Cardiac fibroblast (primary cell): Measurements from ENCODE around the gene PRKCA.

ENCODE experiments used
- DNase-seq, 2 donors: peaks; one replicate each; pipeline versions ENCODE4 v3.0.0 to v3.0.0-alpha.2; 2010; ENCODE audit warnings: low read depth in 2 of 2
- H3K4me3 ChIP-seq, 2 donors: replicated peaks in 1 of 2; 1 replicate in 1 of 2; 2 replicates in 1 of 2; pipeline ENCODE4 v1.5.1; 2011; ENCODE audit warnings: low read depth in 2 of 2, low read length in 2 of 2, mild to moderate bottlenecking in 2 of 2, moderate library complexity in 1 of 2
- TF ChIP-seq, protein P1 (sequence below): IDR thresholded peaks from one replicate; pipeline ENCODE4 v1.5.1; 2011; ENCODE audit warnings: low read depth, mild to moderate bottlenecking, low read length, inconsistent platforms

Gene PRKCA

DNA sequence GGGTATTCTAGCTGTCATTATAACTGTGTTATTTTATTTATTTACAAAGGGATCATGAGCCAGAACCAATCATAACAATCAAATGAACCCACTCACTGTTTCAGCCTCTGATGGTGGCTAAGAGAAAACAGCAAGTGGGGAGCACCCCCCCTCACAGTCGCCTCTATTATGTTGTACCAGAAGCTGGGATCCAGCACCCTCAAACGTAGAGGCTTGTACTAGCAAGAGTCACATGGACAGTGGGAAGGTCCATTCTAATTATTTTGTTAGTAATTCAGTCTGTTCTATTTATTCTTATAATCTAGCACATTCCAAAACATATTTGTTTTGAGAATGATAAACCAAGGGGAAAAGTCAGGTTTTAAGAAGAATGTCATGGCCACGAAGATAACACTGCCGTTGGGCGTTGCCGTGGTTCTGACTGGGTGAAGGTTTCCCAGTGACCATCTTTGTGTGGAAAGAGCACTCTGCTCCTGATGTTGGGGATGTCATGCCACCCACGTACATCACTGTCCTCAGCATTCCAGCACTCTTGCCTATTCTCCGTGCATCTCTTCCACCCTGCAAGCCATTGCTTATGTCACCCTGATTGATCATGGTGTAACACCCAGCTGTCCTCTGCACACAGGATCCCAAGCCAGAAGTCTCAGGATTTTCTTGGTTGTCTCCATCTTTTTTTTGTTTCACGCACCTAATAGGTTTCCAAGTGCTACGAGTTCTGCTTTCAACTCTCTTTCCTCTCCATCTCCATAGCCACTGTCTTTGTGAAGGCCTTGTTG is 205.8 kb downstream of the PRKCA start:
- TF ChIP-seq, protein P1, sequence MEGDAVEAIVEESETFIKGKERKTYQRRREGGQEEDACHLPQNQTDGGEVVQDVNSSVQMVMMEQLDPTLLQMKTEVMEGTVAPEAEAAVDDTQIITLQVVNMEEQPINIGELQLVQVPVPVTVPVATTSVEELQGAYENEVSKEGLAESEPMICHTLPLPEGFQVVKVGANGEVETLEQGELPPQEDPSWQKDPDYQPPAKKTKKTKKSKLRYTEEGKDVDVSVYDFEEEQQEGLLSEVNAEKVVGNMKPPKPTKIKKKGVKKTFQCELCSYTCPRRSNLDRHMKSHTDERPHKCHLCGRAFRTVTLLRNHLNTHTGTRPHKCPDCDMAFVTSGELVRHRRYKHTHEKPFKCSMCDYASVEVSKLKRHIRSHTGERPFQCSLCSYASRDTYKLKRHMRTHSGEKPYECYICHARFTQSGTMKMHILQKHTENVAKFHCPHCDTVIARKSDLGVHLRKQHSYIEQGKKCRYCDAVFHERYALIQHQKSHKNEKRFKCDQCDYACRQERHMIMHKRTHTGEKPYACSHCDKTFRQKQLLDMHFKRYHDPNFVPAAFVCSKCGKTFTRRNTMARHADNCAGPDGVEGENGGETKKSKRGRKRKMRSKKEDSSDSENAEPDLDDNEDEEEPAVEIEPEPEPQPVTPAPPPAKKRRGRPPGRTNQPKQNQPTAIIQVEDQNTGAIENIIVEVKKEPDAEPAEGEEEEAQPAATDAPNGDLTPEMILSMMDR = no peak
- H3K4me3 ChIP-seq = no peak overlapping the region
- DNase-seq = no peak

- TF ChIP-seq, protein P1 = no peak
- H3K4me3 ChIP-seq = no peak overlapping the region
- DNase-seq = peak; percentile 77 to 94
These were observed 206.8 kb downstream of the PRKCA start for GRCh38 chr17:66508896-66509844.

GRCh38 chr17:66509926-66510325 is 207.5 kb downstream of the PRKCA start:
- no peak for DNase-seq
- no peak overlapping the region for H3K4me3 ChIP-seq
- TF ChIP-seq, protein P1 = no peak

DNA sequence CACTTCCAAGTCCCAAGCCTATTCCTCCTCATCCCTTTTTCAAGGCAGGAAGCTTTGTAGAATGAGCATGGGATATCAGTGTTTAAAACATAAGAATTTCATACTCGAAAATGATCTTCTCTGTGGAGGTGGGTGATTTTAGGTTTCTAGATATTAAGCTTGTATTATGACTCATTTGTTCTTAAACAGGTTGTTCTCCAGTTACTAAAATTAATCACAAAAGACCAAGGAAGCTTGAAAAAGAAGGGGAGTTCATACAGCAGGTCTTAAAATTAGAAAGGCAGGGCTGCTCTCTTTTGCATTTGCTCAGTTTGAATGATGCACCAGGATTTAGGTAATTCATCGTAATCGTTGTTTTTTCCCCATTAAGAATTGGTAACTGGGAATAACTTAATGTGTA is 208.7 kb downstream of the PRKCA start:
- TF ChIP-seq, protein P1 = no peak
- DNase-seq = no peak
- no peak overlapping the region for H3K4me3 ChIP-seq

GRCh38 chr17:66514227-66514806 is 211.9 kb downstream of the PRKCA start:
- peak in 1 of 2 donors; percentile 75 for DNase-seq
- TF ChIP-seq, protein P1 = no peak
- no peak overlapping the region for H3K4me3 ChIP-seq

GRCh38 chr17:66515974-66516373 is 213.6 kb downstream of the PRKCA start:
- TF ChIP-seq, protein P1 = no peak
- no peak overlapping the region for H3K4me3 ChIP-seq
- DNase-seq = no peak
